Skeletal muscle satellite cell (primary cell): ENCODE data around the gene CFAP97D2.
"Not testable (repeated sequence)": the region's sequence is repeated elsewhere in the genome, so short reads cannot be mapped to it uniquely, and the experiment has no call there.

Experiments
- H3K27me3 ChIP-seq: 2 replicates; pipeline ENCODE4 v1.7.0; 2013; ENCODE audit warnings: low read length; ENCODE audit not compliant: control insufficient read depth, insufficient read depth
- H3K36me3 ChIP-seq: 2 replicates; pipeline ENCODE4 v1.7.0; 2013; ENCODE audit warnings: mild to moderate bottlenecking, control low read depth, low read length; ENCODE audit not compliant: insufficient read depth
- H3K4me1 ChIP-seq: 2 replicates; pipeline ENCODE4 v1.7.0; 2013; ENCODE audit warnings: low read length; ENCODE audit not compliant: control insufficient read depth, insufficient read depth
- H3K4me2 ChIP-seq: 2 replicates; pipeline ENCODE4 v1.7.0; 2013; ENCODE audit warnings: mild to moderate bottlenecking, low read length
- H3K4me3 ChIP-seq: 2 replicates; pipeline ENCODE4 v1.7.0; 2013; ENCODE audit warnings: low read length
- H3K9ac ChIP-seq: 2 replicates; pipeline ENCODE4 v1.7.0; 2013; ENCODE audit warnings: mild to moderate bottlenecking, low read depth, low read length, moderate library complexity
- H3K9me3 ChIP-seq: replicated peaks from 2 replicates; pipeline ENCODE4 v1.7.0; 2013; ENCODE audit warnings: mild to moderate bottlenecking, control low read depth, low read length

CFAP97D2 gene

DNA sequence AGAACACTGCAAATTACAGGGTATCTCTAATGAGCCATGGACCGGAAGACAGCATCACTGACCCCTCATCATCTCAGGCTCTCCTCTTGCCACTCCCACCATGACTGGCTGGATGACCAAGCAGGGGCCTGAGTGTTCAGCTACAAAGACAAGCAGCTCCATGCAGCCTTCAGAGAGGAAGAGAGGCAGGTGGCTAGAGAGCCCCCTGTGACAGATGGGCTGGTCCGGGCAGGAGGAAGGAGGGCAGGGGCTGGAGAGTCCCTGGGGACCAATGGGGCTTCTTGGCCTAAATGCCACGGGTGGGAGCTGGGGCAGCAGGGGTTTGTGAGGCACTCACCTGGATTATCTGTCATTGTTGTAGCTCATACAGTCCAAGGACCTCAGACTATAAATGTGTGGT is 33.8 kb upstream of the CFAP97D2 start:
- H3K4me1 ChIP-seq = no peaks in the 10 kb centered on the region

DNA sequence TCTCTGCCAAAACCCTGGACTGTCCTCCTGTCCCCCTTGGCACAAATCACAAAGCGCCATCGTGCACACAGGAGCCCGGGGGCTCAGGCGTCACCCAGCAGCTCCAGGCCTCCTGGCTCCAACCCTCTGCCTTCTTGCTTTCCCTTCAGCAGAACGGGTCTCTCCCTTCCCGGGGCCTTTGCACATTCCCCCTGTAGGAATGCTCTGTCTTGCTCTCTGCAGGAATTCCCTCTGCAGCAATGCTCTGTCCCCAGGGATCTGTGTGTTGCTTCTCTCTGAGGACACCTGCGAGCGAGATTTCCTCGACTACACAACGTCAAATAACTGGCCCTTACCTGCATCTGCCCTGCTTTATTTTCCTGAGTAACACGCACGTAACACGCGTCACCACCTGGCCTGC is 33.3 kb upstream of the CFAP97D2 start:
- Histone ChIP-seq H3K27me3 (peaks cover 41% of the 10 kb centered on the region), H3K4me3 (no peak overlapping the region), H3K4me1 (no peaks in the 10 kb centered on the region), H3K9ac (no peak overlapping the region), H3K9me3 (no peaks in the 10 kb centered on the region), H3K36me3 (no peaks in the 10 kb centered on the region), H3K4me2 (no peak overlapping the region)

More for the DNA sequence above, 33.8 kb upstream of the CFAP97D2 start:
- H3K4me2 ChIP-seq = no peak overlapping the region
- no peak overlapping the region for H3K9ac ChIP-seq
- no peaks in the 10 kb centered on the region for H3K36me3 ChIP-seq
- H3K27me3 ChIP-seq = peaks cover 37% of the 10 kb centered on the region
- H3K9me3 ChIP-seq = no peaks in the 10 kb centered on the region
- H3K4me3 ChIP-seq = no peak overlapping the region

DNA sequence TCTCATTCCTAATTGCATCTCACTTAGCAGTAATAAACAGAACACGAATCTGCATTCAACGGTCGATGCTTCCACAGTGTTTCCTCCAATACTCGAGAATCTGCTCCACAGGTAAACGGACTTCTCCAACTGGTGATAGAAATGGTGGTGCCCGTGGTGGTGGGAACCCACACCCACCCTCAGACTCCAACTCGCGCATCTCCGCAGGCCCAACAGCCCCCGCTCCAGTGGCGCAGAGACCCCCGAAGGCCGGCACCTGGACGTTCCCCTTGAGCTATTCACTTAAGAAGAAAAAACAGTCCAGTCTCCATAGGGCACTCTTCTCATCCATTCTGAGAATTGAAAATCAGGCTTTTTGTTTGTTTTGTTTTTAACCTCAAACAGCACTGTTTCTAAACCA is 32.9 kb upstream of the CFAP97D2 start:
- Histone ChIP-seq H3K9ac (no peak overlapping the region), H3K4me1 (peaks cover under 1% of the 10 kb centered on the region), H3K27me3 (peaks cover 43% of the 10 kb centered on the region), H3K9me3 (no peaks in the 10 kb centered on the region), H3K4me2 (no peak overlapping the region), H3K36me3 (no peaks in the 10 kb centered on the region), H3K4me3 (no peak overlapping the region)

- no peak overlapping the region for H3K9ac ChIP-seq
- peaks cover 43% of the 10 kb centered on the region for H3K27me3 ChIP-seq
- H3K4me1 ChIP-seq = peaks cover 5% of the 10 kb centered on the region
- H3K9me3 ChIP-seq = no peaks in the 10 kb centered on the region
- no peak overlapping the region for H3K4me2 ChIP-seq
- H3K36me3 ChIP-seq = no peaks in the 10 kb centered on the region
- H3K4me3 ChIP-seq = no peak overlapping the region
Observed at GRCh38 chr13:114146629-114147028, 32.4 kb upstream of the CFAP97D2 start.

GRCh38 chr13:114147803-114148520 is 31.1 kb upstream of the CFAP97D2 start:
- Histone ChIP-seq H3K4me3 (no peak overlapping the region), H3K36me3 (no peaks in the 10 kb centered on the region)

DNA sequence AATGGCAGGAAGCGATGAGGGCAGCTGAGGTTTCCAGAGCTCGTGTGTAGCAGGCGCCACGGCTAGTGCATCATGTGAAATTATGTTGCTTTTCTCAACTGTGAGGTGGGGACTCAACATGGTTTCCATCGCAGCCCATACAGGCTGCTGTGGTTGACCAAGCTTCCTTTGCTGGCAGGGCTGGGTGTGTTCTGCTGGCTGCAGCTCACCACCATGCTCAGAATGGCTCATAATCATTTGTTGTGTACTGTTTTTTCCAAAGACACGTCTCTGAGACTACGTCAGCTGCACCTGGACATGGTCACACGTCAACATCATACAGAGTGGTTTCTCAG is 30.6 kb upstream of the CFAP97D2 start:
- H3K27me3 ChIP-seq = peaks cover 44% of the 10 kb centered on the region
- peaks cover 5% of the 10 kb centered on the region for H3K4me1 ChIP-seq
- H3K4me3 ChIP-seq = no peak overlapping the region
- no peak overlapping the region for H3K4me2 ChIP-seq
- no peaks in the 10 kb centered on the region for H3K9me3 ChIP-seq
- H3K36me3 ChIP-seq = no peaks in the 10 kb centered on the region
- no peak overlapping the region for H3K9ac ChIP-seq

More at GRCh38 chr13:114147803-114148520, 31.1 kb upstream of the CFAP97D2 start:
- no peaks in the 10 kb centered on the region for H3K9me3 ChIP-seq
- no peak overlapping the region for H3K4me2 ChIP-seq
- H3K4me1 ChIP-seq = peaks cover 5% of the 10 kb centered on the region
- H3K27me3 ChIP-seq = peaks cover 44% of the 10 kb centered on the region
- H3K9ac ChIP-seq = no peak overlapping the region

- not testable (repeated sequence) for H3K36me3 ChIP-seq, H3K4me1 ChIP-seq
Observed at GRCh38 chr13:114148886-114149285, 30.2 kb upstream of the CFAP97D2 start.

GRCh38 chr13:114149774-114150740 is 29.0 kb upstream of the CFAP97D2 start:
- H3K27me3 ChIP-seq = peaks cover 42% of the 10 kb centered on the region
- peaks cover 5% of the 10 kb centered on the region for H3K4me1 ChIP-seq
- no peak overlapping the region for H3K4me3 ChIP-seq

More at GRCh38 chr13:114148886-114149285, 30.2 kb upstream of the CFAP97D2 start:
- H3K4me3 ChIP-seq, H3K4me2 ChIP-seq, H3K9me3 ChIP-seq, H3K9ac ChIP-seq: not testable (repeated sequence)
- peaks cover 44% of the 10 kb centered on the region for H3K27me3 ChIP-seq

GRCh38 chr13:114151031-114151430 is 28.0 kb upstream of the CFAP97D2 start:
- H3K4me1 ChIP-seq = peaks cover 5% of the 10 kb centered on the region
- H3K9ac ChIP-seq = no peak overlapping the region
- H3K27me3 ChIP-seq = peaks cover 35% of the 10 kb centered on the region
- H3K36me3 ChIP-seq = no peaks in the 10 kb centered on the region
- H3K4me3 ChIP-seq = no peak overlapping the region
- no peak overlapping the region for H3K4me2 ChIP-seq
- H3K9me3 ChIP-seq = no peaks in the 10 kb centered on the region

More at GRCh38 chr13:114149774-114150740, 29.0 kb upstream of the CFAP97D2 start:
- Histone ChIP-seq H3K4me2 (no peak overlapping the region), H3K9ac (no peak overlapping the region), H3K9me3 (no peaks in the 10 kb centered on the region), H3K36me3 (no peaks in the 10 kb centered on the region)

GRCh38 chr13:114151565-114152284 is 27.3 kb upstream of the CFAP97D2 start:
- no peaks in the 10 kb centered on the region for H3K9me3 ChIP-seq

GRCh38 chr13:114152285-114152645 is 26.8 kb upstream of the CFAP97D2 start:
- no peaks in the 10 kb centered on the region for H3K36me3 ChIP-seq
- no peak overlapping the region for H3K4me3 ChIP-seq
- no peaks in the 10 kb centered on the region for H3K9me3 ChIP-seq
- H3K4me2 ChIP-seq = no peak overlapping the region
- H3K9ac ChIP-seq = no peak overlapping the region
- H3K4me1 ChIP-seq = peaks cover 5% of the 10 kb centered on the region
- peaks cover 30% of the 10 kb centered on the region for H3K27me3 ChIP-seq

More at GRCh38 chr13:114151565-114152284, 27.3 kb upstream of the CFAP97D2 start:
- Histone ChIP-seq H3K4me3 (no peak overlapping the region), H3K9ac (no peak overlapping the region), H3K4me2 (no peak overlapping the region), H3K36me3 (no peaks in the 10 kb centered on the region), H3K4me1 (peaks cover 5% of the 10 kb centered on the region), H3K27me3 (peaks cover 28% of the 10 kb centered on the region)
